ENCODE results near the gene IFNK.

- TF ChIP-seq, protein P1, sequence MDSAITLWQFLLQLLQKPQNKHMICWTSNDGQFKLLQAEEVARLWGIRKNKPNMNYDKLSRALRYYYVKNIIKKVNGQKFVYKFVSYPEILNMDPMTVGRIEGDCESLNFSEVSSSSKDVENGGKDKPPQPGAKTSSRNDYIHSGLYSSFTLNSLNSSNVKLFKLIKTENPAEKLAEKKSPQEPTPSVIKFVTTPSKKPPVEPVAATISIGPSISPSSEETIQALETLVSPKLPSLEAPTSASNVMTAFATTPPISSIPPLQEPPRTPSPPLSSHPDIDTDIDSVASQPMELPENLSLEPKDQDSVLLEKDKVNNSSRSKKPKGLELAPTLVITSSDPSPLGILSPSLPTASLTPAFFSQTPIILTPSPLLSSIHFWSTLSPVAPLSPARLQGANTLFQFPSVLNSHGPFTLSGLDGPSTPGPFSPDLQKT (IDR thresholded peaks at IDR 0.05; ENCODE audit: borderline replicate concordance, low read depth, low read length) = no peak
- TF ChIP-seq CTCF (tag by site-specific recombination; IDR thresholded peaks at IDR 0.05) (no peak), ZNF239 (tag by site-specific recombination; IDR thresholded peaks at IDR 0.05) (no peak), ZNF18 (tag by site-specific recombination; IDR thresholded peaks at IDR 0.05) (no peak), ZNF449 (tag by site-specific recombination; IDR thresholded peaks at IDR 0.05) (no peak), ZNF518A (tag by site-specific recombination; conservative IDR thresholded peaks at IDR 0.05; ENCODE audit: low read depth) (no peak)
- TF ChIP-seq, protein P2, sequence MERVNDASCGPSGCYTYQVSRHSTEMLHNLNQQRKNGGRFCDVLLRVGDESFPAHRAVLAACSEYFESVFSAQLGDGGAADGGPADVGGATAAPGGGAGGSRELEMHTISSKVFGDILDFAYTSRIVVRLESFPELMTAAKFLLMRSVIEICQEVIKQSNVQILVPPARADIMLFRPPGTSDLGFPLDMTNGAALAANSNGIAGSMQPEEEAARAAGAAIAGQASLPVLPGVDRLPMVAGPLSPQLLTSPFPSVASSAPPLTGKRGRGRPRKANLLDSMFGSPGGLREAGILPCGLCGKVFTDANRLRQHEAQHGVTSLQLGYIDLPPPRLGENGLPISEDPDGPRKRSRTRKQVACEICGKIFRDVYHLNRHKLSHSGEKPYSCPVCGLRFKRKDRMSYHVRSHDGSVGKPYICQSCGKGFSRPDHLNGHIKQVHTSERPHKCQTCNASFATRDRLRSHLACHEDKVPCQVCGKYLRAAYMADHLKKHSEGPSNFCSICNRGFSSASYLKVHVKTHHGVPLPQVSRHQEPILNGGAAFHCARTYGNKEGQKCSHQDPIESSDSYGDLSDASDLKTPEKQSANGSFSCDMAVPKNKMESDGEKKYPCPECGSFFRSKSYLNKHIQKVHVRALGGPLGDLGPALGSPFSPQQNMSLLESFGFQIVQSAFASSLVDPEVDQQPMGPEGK (tag by site-specific recombination; IDR thresholded peaks at IDR 0.05) = no peak
- TF ChIP-seq, protein P3, sequence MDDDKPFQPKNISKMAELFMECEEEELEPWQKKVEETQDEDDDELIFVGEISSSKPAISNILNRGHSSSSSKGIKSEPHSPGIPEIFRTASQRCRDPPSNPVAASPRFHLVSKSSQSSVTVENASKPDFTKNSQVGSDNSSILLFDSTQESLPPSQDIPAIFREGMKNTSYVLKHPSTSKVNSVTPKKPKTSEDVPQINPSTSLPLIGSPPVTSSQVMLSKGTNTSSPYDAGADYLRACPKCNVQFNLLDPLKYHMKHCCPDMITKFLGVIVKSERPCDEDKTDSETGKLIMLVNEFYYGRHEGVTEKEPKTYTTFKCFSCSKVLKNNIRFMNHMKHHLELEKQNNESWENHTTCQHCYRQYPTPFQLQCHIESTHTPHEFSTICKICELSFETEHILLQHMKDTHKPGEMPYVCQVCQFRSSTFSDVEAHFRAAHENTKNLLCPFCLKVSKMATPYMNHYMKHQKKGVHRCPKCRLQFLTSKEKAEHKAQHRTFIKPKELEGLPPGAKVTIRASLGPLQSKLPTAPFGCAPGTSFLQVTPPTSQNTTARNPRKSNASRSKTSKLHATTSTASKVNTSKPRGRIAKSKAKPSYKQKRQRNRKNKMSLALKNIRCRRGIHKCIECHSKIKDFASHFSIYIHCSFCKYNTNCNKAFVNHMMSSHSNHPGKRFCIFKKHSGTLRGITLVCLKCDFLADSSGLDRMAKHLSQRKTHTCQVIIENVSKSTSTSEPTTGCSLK (tag by site-specific recombination; IDR thresholded peaks at IDR 0.05) = no peak
Measured at GRCh38 chr9:27572566-27572917, 48.5 kb downstream of the IFNK start.

All from HEK293 (cell line).